Endothelial cell of hepatic sinusoid (primary cell): ENCODE results near the gene NUP58.

Experiments
- in situ Hi-C: cut with HindIII; loops from 2 replicates; pipeline ENCODE4 v1.10.0; 2017; ENCODE audit warnings: low sequenced_read_pairs

NUP58 gene

GRCh38 chr13:25372284-25373081 is 71.1 kb downstream of the NUP58 start:
- in situ Hi-C loops = loop anchor here (10.0 kb wide), 1 partner anchor 198 kb away; the partner anchor contains the start of gene AMER2

- in situ Hi-C loops = loop anchor here (10.0 kb wide), 1 partner anchor 201 kb away; the partner anchor contains the start of gene AMER2
Measured at GRCh38 chr13:25375727-25376358, 74.4 kb downstream of the NUP58 start.

GRCh38 chr13:25377244-25377962 is 76.0 kb downstream of the NUP58 start:
- in situ Hi-C loops = loop anchor here (10.0 kb wide), 1 partner anchor 203 kb away; the partner anchor contains the start of gene AMER2

- in situ Hi-C loops = loop anchor here (10.0 kb wide), 1 partner anchor 204 kb away; the partner anchor contains the start of gene AMER2
Measured at GRCh38 chr13:25378528-25378927, 77.1 kb downstream of the NUP58 start.

- in situ Hi-C loops = loop anchor here (10.0 kb wide), 1 partner anchor 204 kb away; the partner anchor contains the start of gene AMER2
Measured at GRCh38 chr13:25379011-25379410, 77.6 kb downstream of the NUP58 start.

GRCh38 chr13:25380082-25380481 is 78.7 kb downstream of the NUP58 start:
- in situ Hi-C loops = no loop called here

GRCh38 chr13:25380741-25381324 is 79.4 kb downstream of the NUP58 start:
- in situ Hi-C loops = no loop called here

GRCh38 chr13:25384758-25385410 is 83.5 kb downstream of the NUP58 start:
- in situ Hi-C loops = no loop called here

GRCh38 chr13:25391932-25392331 is 90.5 kb downstream of the NUP58 start:
- in situ Hi-C loops = no loop called here
